OCI-M1 (cell line): ENCODE results near the gene KDM2A.

Experiments used
- DNase-seq: peaks from one replicate; lab custom pipeline; 2025; lab: John Stamatoyannopoulos, UW

The KDM2A gene

DNA sequence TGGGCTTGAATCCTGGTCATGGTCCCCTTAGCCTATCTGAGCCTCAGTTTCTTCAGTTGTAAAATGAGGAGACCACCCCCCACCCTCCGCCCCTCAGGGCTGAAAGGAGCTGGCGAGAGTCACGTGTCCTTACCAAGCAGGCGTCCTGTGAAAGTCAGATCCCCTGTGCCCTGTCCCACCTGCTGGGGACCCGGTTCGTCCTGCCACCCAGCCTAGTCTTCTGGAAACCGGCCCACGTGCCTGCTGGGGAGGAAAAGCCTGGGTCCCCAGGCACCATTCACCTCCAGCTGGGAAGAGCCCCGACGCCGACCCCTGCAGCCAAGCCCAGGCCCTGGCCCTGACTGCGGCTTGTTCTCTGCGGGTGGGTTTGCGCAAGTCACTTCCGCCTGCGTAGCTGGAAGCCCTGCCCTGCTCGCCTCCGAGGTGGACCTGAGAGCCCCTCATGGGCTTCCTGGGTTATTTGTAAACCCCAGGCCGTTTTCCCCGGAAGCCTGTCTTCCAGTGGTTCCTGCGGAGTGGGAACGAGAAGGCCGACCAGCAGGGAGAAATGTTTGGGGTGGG, 183.6 kb downstream of the KDM2A start:
- peak; percentile 15 for DNase-seq

DNA sequence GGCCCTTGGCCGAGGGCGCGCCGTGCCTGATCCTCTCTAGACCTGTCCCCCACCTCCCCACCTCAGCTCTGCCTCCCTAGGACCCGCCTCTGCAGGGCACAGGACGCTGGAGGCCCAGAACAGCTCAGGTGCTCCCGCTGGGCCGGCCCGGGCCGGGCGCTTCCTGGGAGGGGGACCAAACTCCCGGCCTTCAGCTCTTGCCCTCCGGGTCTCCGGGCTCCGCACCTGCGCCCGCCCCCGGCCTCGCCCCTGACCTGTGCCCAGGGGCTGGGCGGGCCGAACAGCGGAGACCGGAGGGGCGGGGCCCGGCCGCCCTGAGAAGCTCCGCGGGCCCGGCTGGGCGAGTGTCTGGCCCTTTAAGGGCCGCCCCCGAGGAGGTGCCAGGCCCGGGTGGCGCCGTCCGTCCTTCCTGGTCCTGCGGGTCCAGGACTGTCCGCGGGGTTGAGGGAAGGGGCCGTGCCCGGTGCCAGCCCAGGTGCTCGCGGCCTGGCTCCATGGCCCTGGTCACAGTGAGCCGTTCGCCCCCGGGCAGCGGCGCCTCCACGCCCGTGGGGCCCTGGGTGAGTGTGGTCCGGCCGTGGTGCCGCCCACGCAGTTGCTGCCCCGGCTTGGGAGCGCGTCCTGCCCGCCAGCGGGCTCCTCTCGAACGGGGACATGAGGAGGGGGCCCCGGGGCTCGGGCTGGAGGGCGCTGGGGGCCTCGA, 184.2 kb downstream of the KDM2A start, which contains the start of gene SSH3:
SSH3 (plus strand) TSS at position 399 of the 703 bp plus-strand sequence; CDS start at position 495, 96 bp downstream.
- peak; percentile 61 for DNase-seq

DNA sequence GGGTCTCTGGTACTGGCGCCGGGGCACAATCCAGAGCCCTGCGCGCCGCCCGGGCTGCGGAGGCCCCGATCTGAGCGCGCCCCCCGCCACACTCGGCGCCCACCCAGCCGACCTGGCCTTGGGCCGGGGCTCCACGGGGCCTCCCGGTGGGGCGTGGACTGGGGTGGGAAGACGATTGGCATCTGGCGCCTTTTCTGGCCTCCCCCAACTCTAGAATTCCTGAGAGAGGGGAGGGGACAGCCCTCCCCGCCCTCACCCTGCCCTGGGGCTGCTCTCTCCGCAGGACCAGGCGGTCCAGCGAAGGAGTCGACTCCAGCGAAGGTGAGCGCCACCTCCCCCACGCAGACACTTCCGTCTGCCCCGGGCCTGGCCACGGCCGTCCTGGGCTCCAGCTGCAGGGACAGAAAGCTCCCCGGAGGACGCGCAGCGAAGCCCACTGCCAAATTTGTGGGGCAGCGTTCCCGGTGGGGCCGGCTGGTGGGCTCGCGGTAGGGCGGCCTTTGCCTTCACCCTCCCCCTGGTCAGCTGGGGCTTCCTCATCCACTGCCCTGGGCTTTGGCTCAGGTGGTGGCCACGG, 184.9 kb downstream of the KDM2A start:
- DNase-seq: no peak

DNA sequence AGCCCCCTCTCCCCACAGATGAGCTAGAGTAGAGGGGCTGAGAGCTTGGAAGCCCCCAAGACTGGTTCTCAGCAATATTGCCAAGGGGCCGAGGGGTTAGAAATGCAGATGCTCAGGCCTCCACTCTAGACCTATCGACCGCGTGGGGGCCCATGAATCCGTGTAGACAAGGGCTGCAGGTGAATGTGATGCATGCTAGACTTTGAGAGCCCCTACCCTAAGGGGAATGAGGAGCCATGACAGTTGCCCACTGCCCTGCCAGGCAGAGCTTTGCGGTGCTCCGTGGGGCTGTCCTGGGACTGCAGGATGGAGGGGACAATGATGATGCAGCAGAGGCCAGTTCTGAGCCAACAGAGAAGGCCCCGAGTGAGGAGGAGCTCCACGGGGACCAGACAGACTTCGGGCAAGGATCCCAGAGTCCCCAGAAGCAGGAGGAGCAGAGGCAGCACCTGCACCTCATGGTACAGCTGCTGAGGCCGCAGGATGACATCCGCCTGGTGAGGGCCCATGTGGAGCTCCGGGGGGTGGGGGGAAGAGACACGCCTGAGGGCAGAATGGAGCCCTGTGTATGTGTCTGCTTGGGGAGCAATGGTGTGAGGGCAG, 185.5 kb downstream of the KDM2A start:
- no peak for DNase-seq

DNA sequence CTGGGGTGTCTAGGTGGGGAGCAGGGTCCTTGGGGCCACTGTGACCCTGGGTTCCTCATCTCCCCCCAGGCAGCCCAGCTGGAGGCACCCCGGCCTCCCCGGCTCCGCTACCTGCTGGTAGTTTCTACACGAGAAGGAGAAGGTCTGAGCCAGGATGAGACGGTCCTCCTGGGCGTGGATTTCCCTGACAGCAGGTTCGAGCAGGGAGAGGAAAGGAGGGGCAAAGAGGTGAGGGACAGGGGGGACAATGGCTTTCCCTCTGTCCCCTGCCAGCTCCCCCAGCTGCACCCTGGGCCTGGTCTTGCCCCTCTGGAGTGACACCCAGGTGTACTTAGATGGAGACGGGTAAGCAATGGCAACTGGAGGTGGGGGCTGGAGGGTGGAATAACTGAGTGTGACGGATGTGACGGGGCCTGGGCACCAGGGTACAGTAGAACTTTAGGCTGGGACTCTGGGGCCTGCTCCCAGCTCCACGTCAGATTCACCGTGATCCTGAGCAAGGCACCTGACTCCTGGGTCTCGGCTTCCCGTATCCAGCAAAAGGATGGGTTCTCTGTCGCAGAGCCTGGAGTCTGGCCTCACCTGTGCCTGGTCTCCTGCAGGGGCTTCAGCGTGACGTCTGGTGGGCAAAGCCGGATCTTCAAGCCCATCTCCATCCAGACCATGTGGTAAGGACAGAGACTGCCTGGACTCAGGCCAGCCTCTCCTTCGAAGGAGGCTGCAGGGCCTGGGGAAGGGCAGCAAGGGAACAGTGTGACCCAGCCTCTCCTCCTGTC, 187.9 kb downstream of the KDM2A start:
- no peak for DNase-seq

DNA sequence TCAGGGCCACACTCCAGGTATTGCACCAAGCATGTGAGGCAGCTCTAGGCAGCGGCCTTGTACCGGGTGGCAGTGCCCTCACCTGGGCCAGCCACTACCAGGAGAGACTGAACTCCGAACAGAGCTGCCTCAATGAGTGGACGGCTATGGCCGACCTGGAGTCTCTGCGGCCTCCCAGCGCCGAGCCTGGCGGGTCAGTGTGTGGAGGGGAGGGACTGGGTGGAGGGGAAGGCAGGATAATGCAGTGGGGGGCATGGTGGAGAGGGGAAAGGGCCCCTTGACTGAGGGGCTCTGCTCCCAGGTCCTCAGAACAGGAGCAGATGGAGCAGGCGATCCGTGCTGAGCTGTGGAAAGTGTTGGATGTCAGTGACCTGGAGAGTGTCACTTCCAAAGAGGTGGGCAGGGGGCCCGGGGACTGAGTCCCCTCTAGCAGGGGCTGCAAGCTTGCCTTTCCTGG, 188.5 kb downstream of the KDM2A start:
- no peak for DNase-seq
